Activated CD4-positive, alpha-beta T cell treated with anti-CD3 and anti-CD28 coated beads, Interleukin-2, amount 50 U/mL, for 16 hours (primary cell): ENCODE measurements around the gene FAM110D.

ENCODE experiments used
- DNase-seq: peaks from one replicate; pipeline ENCODE4 v3.0.0-alpha.2; 2020

The FAM110D gene

DNA sequence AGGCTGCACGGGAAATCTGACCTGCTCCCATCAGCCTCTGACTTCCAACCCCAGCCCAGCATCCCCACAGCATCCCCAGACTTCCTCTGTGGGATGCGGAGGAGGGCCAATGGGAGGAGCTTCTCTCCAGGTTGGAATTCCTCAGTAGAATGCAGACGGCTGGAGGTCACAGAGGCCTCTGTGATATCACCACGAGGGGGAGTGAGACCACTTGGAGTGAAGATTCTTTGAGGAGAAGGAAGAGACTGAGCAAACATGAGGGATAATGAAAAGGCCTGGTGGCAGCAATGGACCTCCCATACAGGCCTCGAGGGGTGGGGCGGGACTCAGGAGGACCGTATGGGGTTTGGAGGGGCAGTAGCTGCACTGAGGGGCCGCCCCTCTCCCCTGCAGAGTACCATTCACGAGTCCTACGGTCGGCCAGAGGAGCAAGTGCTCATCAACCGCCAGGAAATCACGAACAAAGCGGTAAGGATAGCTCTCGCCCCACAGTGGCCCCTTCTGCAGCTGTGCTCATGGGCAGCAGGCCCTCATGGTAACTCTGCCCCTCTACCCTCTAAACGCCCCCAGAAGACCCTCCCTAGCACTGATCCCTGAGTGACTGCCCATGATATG, 31.6 kb downstream of the FAM110D start, which contains the start of gene CATSPER4:
TSS of gene CATSPER4 (plus strand) at position 230 of the 615 bp plus-strand sequence. CDS start at position 256, 26 bp downstream.
- DNase-seq: no peak

DNA sequence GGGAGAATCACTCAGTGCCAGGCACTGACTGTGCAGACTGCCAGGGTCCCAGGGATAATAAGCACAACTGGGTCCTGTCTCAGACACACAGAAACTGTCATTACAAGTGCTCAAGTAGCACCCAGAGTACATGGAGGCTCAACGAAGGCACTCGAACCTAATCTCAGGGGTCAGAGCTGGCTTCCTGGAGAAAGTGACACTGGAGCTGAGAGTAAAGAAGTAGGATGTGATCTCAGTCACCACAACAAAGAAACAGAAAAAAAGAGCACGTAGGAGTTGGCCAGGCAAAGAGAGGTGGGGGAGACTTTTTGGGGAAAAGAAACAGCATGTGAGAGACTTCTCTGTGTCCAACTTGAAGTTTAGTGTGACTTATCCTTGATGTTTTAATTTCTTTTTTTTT, 32.9 kb downstream of the FAM110D start:
- no peak for DNase-seq

DNA sequence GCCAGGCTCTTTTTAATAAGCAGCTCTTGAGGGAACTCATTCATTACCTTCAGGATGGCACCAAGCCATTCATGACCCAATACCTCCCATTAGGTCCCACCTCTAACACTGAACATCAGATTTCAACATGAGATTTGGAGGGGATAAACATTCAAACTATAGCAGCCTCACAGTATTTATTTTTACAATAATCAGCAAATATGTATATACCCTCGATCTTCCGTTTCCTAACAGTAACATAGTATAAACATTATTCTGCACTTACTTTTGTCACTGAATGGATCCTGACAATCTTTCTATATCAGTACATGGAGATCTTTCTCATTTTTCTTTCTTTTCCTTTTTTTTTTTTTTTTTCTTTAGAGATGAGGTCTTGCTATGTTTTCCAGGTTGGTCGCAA, 36.9 kb downstream of the FAM110D start:
- no peak for DNase-seq

DNA sequence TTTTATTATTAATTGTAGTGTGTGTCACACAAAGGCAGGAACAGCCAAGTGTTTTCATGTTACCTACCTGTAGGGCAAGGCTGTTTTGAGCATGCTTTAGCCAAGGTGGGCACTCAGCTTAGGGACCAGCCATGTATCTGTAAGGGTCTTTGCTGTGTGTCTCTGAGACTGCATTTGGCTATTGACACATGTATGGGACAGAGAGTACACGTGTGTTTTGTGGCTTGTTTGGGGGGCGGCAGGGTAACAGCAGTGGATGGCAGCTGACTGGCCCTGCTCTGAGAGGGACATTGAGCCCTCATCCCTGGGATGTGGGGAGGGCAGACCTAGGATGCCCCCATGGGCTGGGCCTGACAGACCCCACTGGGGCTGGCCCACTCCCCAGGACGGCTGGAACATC, 38.4 kb downstream of the FAM110D start:
- no peak for DNase-seq

DNA sequence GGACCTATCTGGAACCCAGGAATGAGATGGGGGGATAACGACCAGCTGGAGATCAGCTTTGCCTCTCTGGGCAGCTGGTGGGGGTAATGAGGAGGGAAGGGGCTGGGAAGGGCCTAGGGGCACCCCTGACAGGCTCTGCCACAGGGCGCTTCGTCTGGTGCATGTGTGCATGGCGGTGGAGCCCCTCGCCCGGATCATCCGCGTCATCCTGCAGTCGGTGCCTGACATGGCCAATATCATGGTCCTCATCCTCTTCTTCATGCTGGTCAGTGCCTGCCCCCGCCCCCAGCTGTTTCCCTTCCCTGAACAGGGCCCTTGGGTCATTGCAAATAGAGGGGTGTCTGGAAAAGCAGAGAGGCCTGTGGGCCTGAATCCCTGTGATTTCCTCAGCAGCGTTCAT, 38.9 kb downstream of the FAM110D start:
- no peak for DNase-seq

DNA sequence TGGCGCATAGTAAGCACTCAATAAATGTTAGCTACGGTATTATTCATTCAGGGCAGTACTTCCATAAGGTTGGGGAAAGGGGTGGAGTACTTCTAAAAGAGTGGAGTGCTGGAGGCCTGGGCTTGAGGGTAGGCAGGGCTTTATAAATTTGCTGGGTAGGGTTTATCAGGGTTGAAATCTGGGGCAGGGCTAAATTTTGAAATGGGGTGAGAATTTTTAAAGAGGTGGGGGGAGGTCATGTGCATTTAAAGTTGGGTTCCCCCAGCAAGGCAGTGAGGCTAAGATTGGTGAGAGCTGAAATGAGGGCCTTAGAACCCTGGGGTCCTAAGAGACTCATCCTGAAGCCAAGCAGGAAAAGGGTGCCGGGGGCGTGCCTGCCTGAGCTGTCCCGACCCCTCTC, 41.5 kb downstream of the FAM110D start:
- DNase-seq: no peak

DNA sequence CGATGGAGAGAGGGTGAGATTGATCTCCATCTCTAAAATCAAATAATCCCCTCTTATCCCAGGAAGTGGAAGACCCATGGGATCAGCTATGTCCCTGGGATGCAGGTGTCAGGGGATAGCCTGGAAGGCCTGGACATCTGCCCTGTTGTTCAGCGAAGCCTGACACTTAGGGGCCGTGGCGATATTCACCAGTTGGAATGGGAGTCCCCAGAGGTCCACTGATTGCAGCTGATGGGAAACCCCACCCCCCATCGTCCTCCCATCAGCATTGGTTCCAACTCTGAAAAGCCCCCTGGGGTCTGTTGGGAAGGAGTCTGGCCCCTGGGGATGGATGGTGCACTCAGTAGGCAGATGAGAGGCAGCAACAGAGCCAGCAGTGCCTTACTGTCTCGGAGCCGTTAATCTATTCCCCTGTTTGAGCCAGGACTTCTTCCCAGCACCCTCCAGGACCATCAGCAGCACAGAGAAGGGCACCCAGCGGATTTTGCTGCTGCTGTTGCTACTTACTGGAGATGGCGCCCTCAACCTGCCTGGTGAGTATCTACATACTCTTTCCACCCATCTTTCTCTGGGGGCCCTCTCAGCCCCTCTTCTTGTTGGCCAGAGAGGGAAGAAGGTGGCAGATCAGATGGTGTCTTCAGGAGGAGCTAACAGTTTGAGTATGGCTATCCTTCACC, 44.9 kb downstream of the FAM110D start:
- no peak for DNase-seq

DNA sequence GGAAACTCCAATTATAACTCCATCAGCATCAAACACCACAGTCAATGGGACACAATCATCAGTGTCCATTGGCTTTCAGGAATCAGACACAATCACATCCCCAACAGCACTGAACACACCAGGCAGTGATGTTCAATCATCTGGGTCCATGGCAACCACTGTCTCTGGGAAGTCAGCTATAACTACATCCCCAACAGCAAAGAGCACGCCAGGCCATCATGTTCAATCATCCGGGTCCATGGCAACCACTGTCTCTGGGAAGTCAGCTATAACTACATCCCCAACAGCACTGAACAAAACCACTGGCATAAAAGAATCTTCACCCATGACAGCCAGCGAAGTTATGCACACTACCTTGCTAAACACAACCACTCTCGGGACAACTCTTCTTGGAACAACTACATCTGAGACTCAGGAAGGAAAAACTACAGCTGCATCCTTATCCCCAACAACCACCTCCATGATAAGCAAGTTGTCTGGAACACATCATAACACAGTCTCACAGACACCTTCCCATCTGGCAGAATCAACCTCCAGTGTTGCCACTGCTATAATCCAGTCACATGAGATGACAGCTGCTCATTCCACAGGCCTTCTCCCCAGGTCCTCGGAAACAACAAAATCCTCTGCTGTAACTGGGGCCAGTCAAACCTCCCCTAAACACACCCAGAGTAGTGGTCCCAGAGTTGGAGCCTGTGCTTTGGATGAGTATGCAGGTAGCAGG, 51.4 kb downstream of the FAM110D start:
- no peak for DNase-seq

DNA sequence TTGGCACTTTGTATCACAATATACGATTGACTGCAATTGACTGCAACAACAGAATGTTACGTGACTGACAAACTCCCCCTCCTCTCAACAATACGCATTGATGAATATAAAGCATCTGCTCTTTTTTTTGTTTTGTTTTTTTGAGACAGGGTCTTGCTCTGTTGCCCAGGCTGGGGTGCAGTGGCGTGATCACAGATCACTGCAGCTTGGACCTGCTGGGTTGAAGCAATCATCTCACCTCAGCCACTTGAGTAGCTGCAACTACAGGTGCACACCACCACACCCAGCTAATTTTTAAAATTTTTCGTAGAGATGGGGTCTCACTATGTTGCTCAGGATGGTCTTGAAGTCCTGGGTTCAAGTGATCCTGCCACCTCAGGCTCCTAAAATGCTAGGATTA, 53.8 kb downstream of the FAM110D start:
- no peak for DNase-seq

DNA sequence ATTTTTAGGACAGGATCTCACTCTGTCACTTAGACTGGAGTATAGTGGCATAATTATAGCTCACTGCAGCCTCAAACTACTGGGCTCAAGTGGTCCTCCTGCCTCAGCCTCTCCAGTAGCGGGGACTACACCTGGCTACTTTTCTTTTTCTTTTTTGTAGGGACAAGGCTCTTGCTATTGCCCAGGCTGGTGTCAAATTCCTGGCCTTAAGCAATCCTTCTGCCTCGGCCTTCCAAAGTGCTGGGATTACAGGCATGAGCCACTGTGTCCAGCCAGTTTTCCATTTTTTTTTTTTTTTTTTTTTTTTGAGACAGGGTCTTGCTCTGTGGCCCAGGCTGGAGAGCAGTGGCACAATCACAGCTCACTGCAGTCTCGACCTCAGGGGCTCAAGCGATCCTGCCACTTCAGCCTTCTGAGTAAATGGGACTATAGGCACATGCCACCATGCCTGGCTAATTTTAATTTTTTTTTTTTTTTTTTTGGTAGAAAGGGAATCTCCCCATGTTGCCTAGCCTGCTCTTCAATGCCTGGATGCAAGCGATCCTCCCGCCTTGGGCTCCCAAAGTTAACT, 54.5 kb downstream of the FAM110D start:
- no peak for DNase-seq
